ENCODE measurements around the gene SGIP1. TPM values are rescaled to one million over a fixed set of nuclear protein-coding genes. Genes with fewer than 3 reads are reported as not detected.
"Not testable (repeated sequence)": the region's sequence is repeated elsewhere in the genome, so short reads cannot be mapped to it uniquely, and the experiment has no call there.

The SGIP1 gene
- total and polyA plus RNA-seq, 4 donors, result 24.0 to 66.7 (median 46.2) TPM

GRCh38 chr1:66589326-66589725 lies 55.4 kb downstream of the SGIP1 start:
- no peak for DNase-seq (ENCODE audit: low read depth in 4 of 6, low spot score in 6 of 6)
- H3K27ac ChIP-seq (ENCODE audit: low read depth, low read length), result no peak overlapping the region
- H3K9me3 ChIP-seq (ENCODE audit: control insufficient read depth, insufficient read depth, low read length), result no peaks in the 10 kb centered on the region
- no peaks in the 10 kb centered on the region for H3K4me1 ChIP-seq (ENCODE audit: control insufficient read depth, insufficient read depth, low read length)
- no peak overlapping the region for H3K4me3 ChIP-seq (ENCODE audit: low read depth, low read length)
- no peaks in the 10 kb centered on the region for H3K36me3 ChIP-seq (ENCODE audit: control insufficient read depth, insufficient read depth, low read length)
- no peaks in the 10 kb centered on the region for H3K27me3 ChIP-seq (ENCODE audit: control insufficient read depth, insufficient read depth, low read length)

DNA sequence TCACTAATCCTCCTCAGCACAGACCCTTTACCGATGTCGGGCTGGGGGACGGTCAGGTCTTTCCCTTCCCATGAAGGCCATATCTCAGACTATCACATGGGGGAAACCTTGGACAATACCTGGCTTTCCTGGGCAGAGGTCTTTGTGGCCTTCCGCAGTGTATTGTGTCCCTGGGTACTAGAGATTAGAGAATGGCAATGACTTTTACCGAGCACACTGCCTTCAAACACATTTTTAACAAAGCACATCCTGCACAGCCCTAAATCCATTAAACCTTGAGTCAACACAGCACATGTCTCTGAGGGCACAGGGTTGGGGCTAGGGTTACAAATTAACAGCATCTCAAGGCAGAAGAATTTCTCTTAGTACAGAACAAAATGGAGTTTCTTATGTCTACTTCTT lies 58.2 kb downstream of the SGIP1 start:
- H3K27ac ChIP-seq (ENCODE audit: low read depth, low read length); DNase-seq (ENCODE audit: low read depth in 4 of 6, low spot score in 6 of 6); H3K36me3 ChIP-seq (ENCODE audit: control insufficient read depth, insufficient read depth, low read length); H3K27me3 ChIP-seq (ENCODE audit: control insufficient read depth, insufficient read depth, low read length); H3K4me3 ChIP-seq (ENCODE audit: low read depth, low read length); H3K4me1 ChIP-seq (ENCODE audit: control insufficient read depth, insufficient read depth, low read length); H3K9me3 ChIP-seq (ENCODE audit: control insufficient read depth, insufficient read depth, low read length): not testable (repeated sequence)
- WGBS (ENCODE audit: insufficient coverage), result 92% methylated on average over 3 of the region's 5 CpGs

GRCh38 chr1:66596191-66596590 lies 62.2 kb downstream of the SGIP1 start:
- H3K36me3 ChIP-seq (ENCODE audit: control insufficient read depth, insufficient read depth, low read length), result no peaks in the 10 kb centered on the region
- no peaks in the 10 kb centered on the region for H3K9me3 ChIP-seq (ENCODE audit: control insufficient read depth, insufficient read depth, low read length)
- WGBS (ENCODE audit: insufficient coverage), result 92% methylated on average over 1 of the region's 2 CpGs
- H3K27me3 ChIP-seq (ENCODE audit: control insufficient read depth, insufficient read depth, low read length), result no peaks in the 10 kb centered on the region
- H3K4me1 ChIP-seq (ENCODE audit: control insufficient read depth, insufficient read depth, low read length), result no peaks in the 10 kb centered on the region
- no peak overlapping the region for H3K4me3 ChIP-seq (ENCODE audit: low read depth, low read length)
- no peak for DNase-seq (ENCODE audit: low read depth in 4 of 6, low spot score in 6 of 6)
- H3K27ac ChIP-seq (ENCODE audit: low read depth, low read length), result no peak overlapping the region

- Histone ChIP-seq H3K9me3 (ENCODE audit: control insufficient read depth, insufficient read depth, low read length) (no peaks in the 10 kb centered on the region), H3K36me3 (ENCODE audit: control insufficient read depth, insufficient read depth, low read length) (no peaks in the 10 kb centered on the region), H3K4me1 (ENCODE audit: control insufficient read depth, insufficient read depth, low read length) (no peaks in the 10 kb centered on the region), H3K27me3 (ENCODE audit: control insufficient read depth, insufficient read depth, low read length) (no peaks in the 10 kb centered on the region), H3K27ac (ENCODE audit: low read depth, low read length) (no peak overlapping the region), H3K4me3 (ENCODE audit: low read depth, low read length) (no peak overlapping the region)
- DNase-seq (ENCODE audit: low read depth in 4 of 6, low spot score in 6 of 6), result no peak
- WGBS (ENCODE audit: insufficient coverage), result 86% methylated on average over 1 of the region's 4 CpGs
These were observed 63.5 kb downstream of the SGIP1 start for GRCh38 chr1:66597500-66597899.

- H3K4me1 ChIP-seq (ENCODE audit: control insufficient read depth, insufficient read depth, low read length), result no peaks in the 10 kb centered on the region
- 97% methylated on average over 4 of the region's 6 CpGs for WGBS (ENCODE audit: insufficient coverage)
- no peak overlapping the region for H3K27ac ChIP-seq (ENCODE audit: low read depth, low read length)
- H3K4me3 ChIP-seq (ENCODE audit: low read depth, low read length), result no peak overlapping the region
- H3K36me3 ChIP-seq (ENCODE audit: control insufficient read depth, insufficient read depth, low read length), result no peaks in the 10 kb centered on the region
- H3K27me3 ChIP-seq (ENCODE audit: control insufficient read depth, insufficient read depth, low read length), result no peaks in the 10 kb centered on the region
- no peak for DNase-seq (ENCODE audit: low read depth in 4 of 6, low spot score in 6 of 6)
- no peaks in the 10 kb centered on the region for H3K9me3 ChIP-seq (ENCODE audit: control insufficient read depth, insufficient read depth, low read length)
These were observed 64.7 kb downstream of the SGIP1 start for GRCh38 chr1:66598670-66599069.

GRCh38 chr1:66599346-66599745 lies 65.4 kb downstream of the SGIP1 start:
- Histone ChIP-seq H3K4me3 (ENCODE audit: low read depth, low read length) (no peak overlapping the region), H3K9me3 (ENCODE audit: control insufficient read depth, insufficient read depth, low read length) (no peaks in the 10 kb centered on the region), H3K4me1 (ENCODE audit: control insufficient read depth, insufficient read depth, low read length) (no peaks in the 10 kb centered on the region), H3K36me3 (ENCODE audit: control insufficient read depth, insufficient read depth, low read length) (no peaks in the 10 kb centered on the region), H3K27me3 (ENCODE audit: control insufficient read depth, insufficient read depth, low read length) (no peaks in the 10 kb centered on the region), H3K27ac (ENCODE audit: low read depth, low read length) (no peak overlapping the region)
- no CpG with 5 or more reads among the region's 3 CpGs for WGBS (ENCODE audit: insufficient coverage)
- no peak for DNase-seq (ENCODE audit: low read depth in 4 of 6, low spot score in 6 of 6)

GRCh38 chr1:66599899-66600737 lies 66.2 kb downstream of the SGIP1 start:
- no peak overlapping the region for H3K27ac ChIP-seq (ENCODE audit: low read depth, low read length)
- DNase-seq (ENCODE audit: low read depth in 4 of 6, low spot score in 6 of 6), result peak in 1 of 6 donors; percentile 70
- 79% methylated on average over 9 of the region's 14 CpGs for WGBS (ENCODE audit: insufficient coverage)

GRCh38 chr1:66605419-66605997 lies 71.6 kb downstream of the SGIP1 start:
- Histone ChIP-seq H3K9me3 (ENCODE audit: control insufficient read depth, insufficient read depth, low read length) (no peaks in the 10 kb centered on the region), H3K4me1 (ENCODE audit: control insufficient read depth, insufficient read depth, low read length) (no peaks in the 10 kb centered on the region), H3K4me3 (ENCODE audit: low read depth, low read length) (no peak overlapping the region), H3K27me3 (ENCODE audit: control insufficient read depth, insufficient read depth, low read length) (no peaks in the 10 kb centered on the region), H3K36me3 (ENCODE audit: control insufficient read depth, insufficient read depth, low read length) (no peaks in the 10 kb centered on the region), H3K27ac (ENCODE audit: low read depth, low read length) (no peak overlapping the region)
- no peak for DNase-seq (ENCODE audit: low read depth in 4 of 6, low spot score in 6 of 6)
- 92% methylated on average over 3 of the region's 10 CpGs for WGBS (ENCODE audit: insufficient coverage)

More at GRCh38 chr1:66599899-66600737, 66.2 kb downstream of the SGIP1 start:
- Histone ChIP-seq H3K4me3 (ENCODE audit: low read depth, low read length) (no peak overlapping the region), H3K36me3 (ENCODE audit: control insufficient read depth, insufficient read depth, low read length) (no peaks in the 10 kb centered on the region), H3K9me3 (ENCODE audit: control insufficient read depth, insufficient read depth, low read length) (no peaks in the 10 kb centered on the region), H3K27me3 (ENCODE audit: control insufficient read depth, insufficient read depth, low read length) (no peaks in the 10 kb centered on the region), H3K4me1 (ENCODE audit: control insufficient read depth, insufficient read depth, low read length) (no peaks in the 10 kb centered on the region)

- peak in 2 of 6 donors; percentile 12 to 39 for DNase-seq (ENCODE audit: low read depth in 4 of 6, low spot score in 6 of 6)
- WGBS (ENCODE audit: insufficient coverage), result 94% methylated on average over 2 of the region's 3 CpGs
- Histone ChIP-seq H3K36me3 (ENCODE audit: control insufficient read depth, insufficient read depth, low read length) (no peaks in the 10 kb centered on the region), H3K9me3 (ENCODE audit: control insufficient read depth, insufficient read depth, low read length) (no peaks in the 10 kb centered on the region), H3K27ac (ENCODE audit: low read depth, low read length) (no peak overlapping the region), H3K4me3 (ENCODE audit: low read depth, low read length) (no peak overlapping the region), H3K4me1 (ENCODE audit: control insufficient read depth, insufficient read depth, low read length) (no peaks in the 10 kb centered on the region), H3K27me3 (ENCODE audit: control insufficient read depth, insufficient read depth, low read length) (no peaks in the 10 kb centered on the region)
These were observed 72.6 kb downstream of the SGIP1 start for GRCh38 chr1:66606362-66607065.

Measured in spinal cord (tissue), 10 donors.